Neural cell (in vitro differentiated cells): ENCODE measurements around the gene CRTC1. TPM values are rescaled to one million over a fixed set of nuclear protein-coding genes. Genes with fewer than 3 reads are reported as not detected.

Experiments
- H2AFZ ChIP-seq: fragments of 200-600, 300-800 bp; sonication (generic), shearing (Covaris generic); 2 replicates; pipeline ENCODE4 v1.6.0; 2014; ENCODE audit warnings: low read depth, mild to moderate bottlenecking, antibody characterized with exemption, low read length, moderate library complexity
- H3F3A ChIP-seq: fragments of 200-600 bp; shearing (Covaris generic); 2 replicates; pipeline ENCODE4 v1.6.1; 2016; ENCODE audit warnings: mild to moderate bottlenecking, moderate library complexity, mixed read lengths, antibody characterized with exemption, low read length; ENCODE audit not compliant: insufficient read depth, poor library complexity, severe bottlenecking
- H3K27ac ChIP-seq: fragments of 200-600, 300-800 bp; sonication (generic), shearing (Covaris generic); 2 replicates; pipeline ENCODE4 v1.5.1; 2014; ENCODE audit warnings: mild to moderate bottlenecking, low read length, moderate library complexity
- H3K27me3 ChIP-seq: fragments of 300-800, 200-600 bp; sonication (generic), shearing (Covaris generic); 2 replicates; pipeline ENCODE4 v1.6.0; 2014; ENCODE audit warnings: mild to moderate bottlenecking, low read depth, low read length, moderate library complexity; ENCODE audit not compliant: insufficient read depth
- H3K36me3 ChIP-seq: fragments of 300-800, 200-600 bp; sonication (generic), shearing (Covaris generic); 2 replicates; pipeline ENCODE4 v1.5.1; 2014; ENCODE audit warnings: mild to moderate bottlenecking, antibody characterized with exemption, low read length, moderate library complexity; ENCODE audit not compliant: insufficient read depth
- H3K4me2 ChIP-seq: fragments of 300-800, 200-600 bp; sonication (generic), shearing (Covaris generic); 2 replicates; pipeline ENCODE4 v1.6.0; 2014; ENCODE audit warnings: mild to moderate bottlenecking, low read length
- H3K4me3 ChIP-seq: fragments of 300-800, 200-600 bp; sonication (generic), shearing (Covaris generic); 2 replicates; pipeline ENCODE4 v1.5.1; 2014; ENCODE audit warnings: mild to moderate bottlenecking, low read length, moderate library complexity
- H3K79me2 ChIP-seq: fragments of 200-600 bp; shearing (Covaris generic); replicated peaks from 2 replicates; pipeline ENCODE4 v1.6.0; 2014; ENCODE audit warnings: mild to moderate bottlenecking, low read length, moderate library complexity; ENCODE audit not compliant: insufficient read depth
- H3K9ac ChIP-seq: fragments of 300-800, 200-600 bp; sonication (generic), shearing (Covaris generic); 2 replicates; pipeline ENCODE4 v1.6.1; 2016; ENCODE audit warnings: mild to moderate bottlenecking, low read length, mixed read lengths
- H3K9me2 ChIP-seq: fragments of 200-600 bp; shearing (Covaris generic); 2 replicates; pipeline ENCODE4 v1.6.1; 2016; ENCODE audit warnings: mild to moderate bottlenecking, low read length, mixed read lengths; ENCODE audit not compliant: insufficient read depth
- H3K9me3 ChIP-seq: fragments of 200-600, 300-800 bp; sonication (generic), shearing (Covaris generic); 2 replicates; pipeline ENCODE4 v1.6.1; 2016; ENCODE audit warnings: mild to moderate bottlenecking, mixed run types, low read length, moderate library complexity, mixed read lengths
- H4K20me1 ChIP-seq: fragments of 200-600 bp; shearing (Covaris generic); 2 replicates; pipeline ENCODE4 v1.6.1; 2016; ENCODE audit warnings: mild to moderate bottlenecking, mixed run types; ENCODE audit not compliant: insufficient read depth
- CTCF ChIP-seq: fragments of 450-650 bp; IDR thresholded peaks from 2 replicates; pipeline ENCODE4 v1.5.1; 2014; ENCODE audit warnings: antibody characterized with exemption, mild to moderate bottlenecking, moderate library complexity; ENCODE audit not compliant: poor library complexity, severe bottlenecking
- EP300 ChIP-seq: fragments of 450-650 bp; conservative IDR thresholded peaks from 2 replicates; pipeline ENCODE4 v1.6.1; 2014; ENCODE audit warnings: antibody characterized with exemption, mild to moderate bottlenecking, moderate library complexity; ENCODE audit not compliant: poor library complexity, severe bottlenecking
- EZH2 ChIP-seq: fragments of 200-600, 300-800 bp; shearing (Covaris generic), sonication (generic); IDR thresholded peaks from 2 replicates; pipeline ENCODE4 v1.6.1; 2014; ENCODE audit warnings: antibody characterized with exemption, low read length, borderline replicate concordance, mild to moderate bottlenecking; ENCODE audit not compliant: insufficient read depth, poor library complexity, severe bottlenecking
- MXI1 ChIP-seq: fragments of 450-650 bp; conservative IDR thresholded peaks from 2 replicates; pipeline ENCODE4 v1.6.1; 2014; ENCODE audit warnings: antibody characterized with exemption, mild to moderate bottlenecking; ENCODE audit not compliant: poor library complexity, severe bottlenecking
- POLR2AphosphoS5 ChIP-seq: IDR thresholded peaks from 2 replicates; pipeline ENCODE4 v1.6.1; 2012
- RAD21 ChIP-seq: fragments of 450-650 bp; conservative IDR thresholded peaks from 2 replicates; pipeline ENCODE4 v1.6.1; 2014; ENCODE audit warnings: antibody characterized with exemption, mild to moderate bottlenecking, moderate library complexity
- REST ChIP-seq: IDR thresholded peaks from 2 replicates; pipeline ENCODE4 v1.6.1; 2012; ENCODE audit warnings: borderline replicate concordance
- SMC3 ChIP-seq: fragments of 450-650 bp; conservative IDR thresholded peaks from 2 replicates; pipeline ENCODE4 v1.6.1; 2014; ENCODE audit warnings: antibody characterized with exemption, mild to moderate bottlenecking, moderate library complexity; ENCODE audit not compliant: poor library complexity
- TAF1 ChIP-seq: IDR thresholded peaks from 2 replicates; pipeline ENCODE4 v1.6.1; 2012; ENCODE audit warnings: low read depth
- polyA plus RNA-seq: library from polyadenylated mRNA; depleted of rRNA; stranded (reverse); fragments of >200 nt; gene quantifications from 2 replicates; pipeline ENCODE4 v1.2.3, GENCODE V29; 2014

The CRTC1 gene
- polyA plus RNA-seq, 1 donor from 2014 or later, result 10.4 TPM

- Histone ChIP-seq H2AFZ (no peak overlapping the region), H3F3A (no peaks in the 10 kb centered on the region), H3K36me3 (no peaks in the 10 kb centered on the region), H3K79me2 (no peaks in the 10 kb centered on the region), H3K9me2 (no peaks in the 10 kb centered on the region), H3K4me2 (no peak overlapping the region), H3K4me3 (no peak overlapping the region), H4K20me1 (no peaks in the 10 kb centered on the region), H3K9ac (no peak overlapping the region), H3K9me3 (no peaks in the 10 kb centered on the region), H3K27me3 (no peaks in the 10 kb centered on the region), H3K27ac (no peak overlapping the region)
- TF ChIP-seq REST, result no peak
- TF ChIP-seq EZH2, result no peak
- no peak for TF ChIP-seq EP300
- no peak for TF ChIP-seq POLR2AphosphoS5
- no peak for TF ChIP-seq CTCF
- no peak for TF ChIP-seq RAD21
- no peak for TF ChIP-seq MXI1
- no peak for TF ChIP-seq TAF1
- TF ChIP-seq SMC3, result no peak
These were observed 91.4 kb downstream of the CRTC1 start for GRCh38 chr19:18774782-18775444.

GRCh38 chr19:18775586-18776287 lies 92.3 kb downstream of the CRTC1 start:
- no peak for TF ChIP-seq EP300
- TF ChIP-seq POLR2AphosphoS5, result no peak
- no peak for TF ChIP-seq MXI1
- Histone ChIP-seq H4K20me1 (no peaks in the 10 kb centered on the region), H3K79me2 (no peaks in the 10 kb centered on the region), H3K9me2 (no peaks in the 10 kb centered on the region), H3K27me3 (no peaks in the 10 kb centered on the region), H3K36me3 (no peaks in the 10 kb centered on the region), H3K9me3 (no peaks in the 10 kb centered on the region), H3K9ac (no peak overlapping the region), H3K27ac (no peak overlapping the region), H3F3A (no peaks in the 10 kb centered on the region), H3K4me2 (no peak overlapping the region), H3K4me3 (no peak overlapping the region), H2AFZ (no peak overlapping the region)
